Measurements from ENCODE around the gene AARS1. TPM values are rescaled to one million over a fixed set of nuclear protein-coding genes. Genes with fewer than 3 reads are reported as not detected.

AARS1 gene
- total and polyA plus RNA-seq, 2 donors from 2014 or later, result 58.2 to 111 TPM

DNA sequence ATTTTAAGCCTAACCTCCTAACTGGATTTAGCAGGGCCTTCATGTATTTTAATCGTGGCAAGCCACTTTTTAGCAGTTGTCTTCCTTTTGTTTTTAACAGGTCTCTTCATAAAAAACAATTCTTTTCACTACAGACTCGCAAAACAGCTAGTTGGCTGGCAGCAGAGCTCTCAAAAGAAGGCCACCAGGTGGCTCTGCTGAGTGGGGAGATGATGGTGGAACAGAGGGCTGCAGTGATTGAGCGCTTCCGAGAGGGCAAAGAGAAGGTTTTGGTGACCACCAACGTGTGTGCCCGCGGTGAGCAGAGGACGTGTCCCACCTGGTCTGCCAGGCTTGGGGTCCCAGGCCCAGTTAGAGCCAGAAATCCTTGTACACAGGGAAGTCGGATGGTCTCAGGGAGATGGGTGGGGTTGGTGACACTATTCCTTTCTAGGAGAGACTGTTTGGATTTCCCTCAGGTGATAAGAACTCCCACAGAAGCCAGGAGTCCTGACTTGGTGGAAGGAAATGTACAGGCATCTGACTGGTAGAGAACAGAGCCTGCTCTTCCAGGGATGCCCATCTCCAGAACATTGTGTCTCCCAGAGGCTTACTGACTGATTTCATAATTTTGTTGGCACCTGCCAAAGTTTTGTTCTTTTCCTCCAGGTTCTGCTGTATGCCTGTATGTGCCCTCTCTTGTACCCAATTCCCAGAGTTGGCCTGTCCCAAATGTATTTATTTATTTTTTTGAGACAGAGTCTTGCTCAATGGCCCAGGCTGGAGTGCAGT is 42.5 kb upstream of the AARS1 start:
- Histone ChIP-seq H3K9ac (ENCODE audit: low read length in 3 of 3) (no peak overlapping the region), H3K27ac (ENCODE audit: low read depth in 2 of 2, low read length in 2 of 2) (no peak overlapping the region), H3K27me3 (ENCODE audit: control insufficient read depth, insufficient read depth, low read length) (no peaks in the 10 kb centered on the region), H3K9me3 (ENCODE audit: control insufficient read depth in 2 of 3, insufficient read depth in 1 of 3, low read length in 3 of 3) (no peaks in the 10 kb centered on the region), H3K4me3 (ENCODE audit: low read length in 3 of 3) (no peak overlapping the region), H3K36me3 (ENCODE audit: control insufficient read depth in 2 of 3, insufficient read depth in 3 of 3, low read length in 3 of 3) (peaks cover 2 to 28% (median 12%) of the 10 kb centered on the region in 3 donors), H3K4me1 (ENCODE audit: control insufficient read depth in 2 of 3, insufficient read depth in 2 of 3, low read depth in 1 of 3, low read length in 3 of 3) (no peaks in the 10 kb centered on the region)
- TF ChIP-seq, protein P1, sequence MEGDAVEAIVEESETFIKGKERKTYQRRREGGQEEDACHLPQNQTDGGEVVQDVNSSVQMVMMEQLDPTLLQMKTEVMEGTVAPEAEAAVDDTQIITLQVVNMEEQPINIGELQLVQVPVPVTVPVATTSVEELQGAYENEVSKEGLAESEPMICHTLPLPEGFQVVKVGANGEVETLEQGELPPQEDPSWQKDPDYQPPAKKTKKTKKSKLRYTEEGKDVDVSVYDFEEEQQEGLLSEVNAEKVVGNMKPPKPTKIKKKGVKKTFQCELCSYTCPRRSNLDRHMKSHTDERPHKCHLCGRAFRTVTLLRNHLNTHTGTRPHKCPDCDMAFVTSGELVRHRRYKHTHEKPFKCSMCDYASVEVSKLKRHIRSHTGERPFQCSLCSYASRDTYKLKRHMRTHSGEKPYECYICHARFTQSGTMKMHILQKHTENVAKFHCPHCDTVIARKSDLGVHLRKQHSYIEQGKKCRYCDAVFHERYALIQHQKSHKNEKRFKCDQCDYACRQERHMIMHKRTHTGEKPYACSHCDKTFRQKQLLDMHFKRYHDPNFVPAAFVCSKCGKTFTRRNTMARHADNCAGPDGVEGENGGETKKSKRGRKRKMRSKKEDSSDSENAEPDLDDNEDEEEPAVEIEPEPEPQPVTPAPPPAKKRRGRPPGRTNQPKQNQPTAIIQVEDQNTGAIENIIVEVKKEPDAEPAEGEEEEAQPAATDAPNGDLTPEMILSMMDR (IDR thresholded peaks at IDR 0.05; ENCODE audit: borderline replicate concordance, extremely low read depth, insufficient read depth), result peak; percentile 27
- DNase-seq (peak in 2 of 5 donors; percentile 8 to 35), FAIRE-seq (no peak)
- intact Hi-C loops (cut with DNase I), result no loop called here

DNA sequence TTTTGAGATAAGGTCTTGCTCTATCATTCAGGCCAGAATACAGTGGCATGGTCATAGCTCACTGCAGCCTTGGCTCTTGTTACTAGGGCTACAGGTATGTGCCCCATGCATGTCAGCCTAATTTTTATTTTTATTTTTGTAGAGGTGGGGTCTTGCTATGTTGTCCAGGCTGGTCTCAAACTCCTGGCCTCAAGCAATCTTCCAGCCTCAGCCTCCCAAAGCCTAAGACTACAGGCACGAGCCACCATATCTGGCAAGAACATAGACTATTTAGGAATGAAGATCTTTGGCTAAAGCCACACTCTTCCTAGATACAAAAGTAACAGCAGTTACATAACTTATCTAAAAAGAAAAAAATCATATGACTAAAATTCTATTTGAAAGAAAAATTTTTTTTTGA is 41.8 kb upstream of the AARS1 start:
- H3K27ac ChIP-seq (ENCODE audit: low read depth in 2 of 2, low read length in 2 of 2), result no peak overlapping the region
- DNase-seq, result no peak
- H3K4me3 ChIP-seq (ENCODE audit: low read length in 3 of 3), result no peak overlapping the region
- H3K27me3 ChIP-seq (ENCODE audit: control insufficient read depth, insufficient read depth, low read length), result no peaks in the 10 kb centered on the region
- no peak overlapping the region for H3K9ac ChIP-seq (ENCODE audit: low read length in 3 of 3)
- H3K4me1 ChIP-seq (ENCODE audit: control insufficient read depth in 2 of 3, insufficient read depth in 2 of 3, low read depth in 1 of 3, low read length in 3 of 3), result no peaks in the 10 kb centered on the region
- H3K9me3 ChIP-seq (ENCODE audit: control insufficient read depth in 2 of 3, insufficient read depth in 1 of 3, low read length in 3 of 3), result no peaks in the 10 kb centered on the region
- peaks cover 2 to 28% (median 12%) of the 10 kb centered on the region in 3 donors for H3K36me3 ChIP-seq (ENCODE audit: control insufficient read depth in 2 of 3, insufficient read depth in 3 of 3, low read length in 3 of 3)
- intact Hi-C loops (cut with DNase I), result no loop called here
- no peak for FAIRE-seq
- TF ChIP-seq, protein P1 (IDR thresholded peaks at IDR 0.05; ENCODE audit: borderline replicate concordance, extremely low read depth, insufficient read depth), result no peak

DNA sequence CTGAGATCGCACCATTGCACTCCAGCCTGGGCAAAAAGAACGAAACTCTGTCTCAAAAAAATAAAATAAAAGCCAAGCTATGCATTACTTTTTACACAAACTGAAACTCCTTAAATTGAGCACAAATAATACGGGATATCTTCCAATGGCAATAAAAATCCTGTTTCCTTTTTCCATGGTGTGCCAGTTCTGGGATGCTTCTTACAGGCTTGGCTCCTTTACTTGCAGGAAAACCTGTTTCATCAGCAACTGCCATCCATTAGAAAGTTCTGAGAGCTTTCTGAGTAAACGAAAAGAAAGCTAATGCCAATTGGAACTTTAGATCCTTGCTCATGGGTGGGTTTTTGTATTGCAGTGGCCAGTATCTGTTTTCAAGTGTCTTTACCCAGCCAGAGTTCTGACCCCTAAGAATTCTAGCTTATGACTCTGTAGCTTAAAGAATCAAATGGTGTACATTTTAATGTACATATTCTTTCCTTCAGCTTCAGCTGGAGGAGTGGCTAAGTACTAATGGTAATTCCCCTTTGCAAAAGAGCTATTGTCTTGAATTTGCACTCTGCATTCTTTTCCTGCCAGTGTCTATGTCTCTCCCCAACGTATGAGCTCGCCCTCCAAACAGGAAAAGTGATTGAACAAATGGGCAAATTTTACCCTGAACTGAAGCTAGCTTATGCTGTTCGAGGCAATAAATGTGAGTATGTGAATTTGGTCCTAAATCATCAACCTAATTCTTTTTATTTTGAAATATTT is 35.9 kb upstream of the AARS1 start:
- H3K4me1 ChIP-seq (ENCODE audit: control insufficient read depth in 2 of 3, insufficient read depth in 2 of 3, low read depth in 1 of 3, low read length in 3 of 3), result no peaks in the 10 kb centered on the region
- no peak overlapping the region for H3K9ac ChIP-seq (ENCODE audit: low read length in 3 of 3)
- intact Hi-C loops (cut with DNase I), result no loop called here
- DNase-seq (no peak), FAIRE-seq (no peak)
- H3K27me3 ChIP-seq (ENCODE audit: control insufficient read depth, insufficient read depth, low read length), result no peaks in the 10 kb centered on the region
- TF ChIP-seq, protein P1 (IDR thresholded peaks at IDR 0.05; ENCODE audit: borderline replicate concordance, extremely low read depth, insufficient read depth), result no peak
- H3K36me3 ChIP-seq (ENCODE audit: control insufficient read depth in 2 of 3, insufficient read depth in 3 of 3, low read length in 3 of 3), result peaks cover 0 to 15% (median 14%) of the 10 kb centered on the region in 3 donors
- no peak overlapping the region for H3K4me3 ChIP-seq (ENCODE audit: low read length in 3 of 3)
- H3K27ac ChIP-seq (ENCODE audit: low read depth in 2 of 2, low read length in 2 of 2), result no peak overlapping the region
- H3K9me3 ChIP-seq (ENCODE audit: control insufficient read depth in 2 of 3, insufficient read depth in 1 of 3, low read length in 3 of 3), result no peaks in the 10 kb centered on the region
